Stomach (tissue), 4 donors: ENCODE results near the gene CAMK1G.

Experiments used
- CTCF ChIP-seq, 7 experiments: fragments of 450-650 bp in 4 of 7; fragments of 200-600 bp in 3 of 7; sonication (generic) in 3 of 7; IDR thresholded peaks; one replicate each; pipeline ENCODE4 v1.5.1; 2016 to 2019; ENCODE audit warnings: antibody characterized with exemption in 7 of 7, control low read depth in 2 of 7, mild to moderate bottlenecking in 1 of 7
- POLR2A ChIP-seq, 4 donors: fragments of 450-650 bp; IDR thresholded peaks; one replicate each; pipeline ENCODE4 v1.6.1; 2016; ENCODE audit warnings: antibody characterized with exemption in 4 of 4, control low read depth in 2 of 4, mild to moderate bottlenecking in 1 of 4, moderate library complexity in 1 of 4
- POLR2AphosphoS5 ChIP-seq, 3 donors: sonication (generic); formaldehyde crosslinking; IDR thresholded peaks; one replicate each; pipeline ENCODE4 v1.6.1; 2016; ENCODE audit warnings: antibody characterized with exemption in 3 of 3

- TF ChIP-seq CTCF (IDR thresholded peaks at IDR 0.05): no peak
- no peak for TF ChIP-seq POLR2A (IDR thresholded peaks at IDR 0.05)
- TF ChIP-seq POLR2AphosphoS5 (IDR thresholded peaks at IDR 0.05): peak in 2 of 3 donors; percentile 93
These were observed 69.4 kb downstream of the CAMK1G start for GRCh38 chr1:209652873-209653401.
